Skin of body (tissue), 2 donors: Measurements from ENCODE around the gene AP5B1. TPM values are rescaled to one million over a fixed set of nuclear protein-coding genes. Genes with fewer than 3 reads are reported as not detected.
A peak's percentile ranks its signal among the peaks of the same experiment; 100 is the strongest.

Experiments
- DNase-seq: peaks from one replicate; lab custom pipeline; 2025; lab: John Stamatoyannopoulos, UW
- total RNA-seq: library from RNA; depleted of rRNA; stranded (reverse); fragments of >200 nt; gene quantifications from one replicate; pipeline ENCODE4 v1.2.3, GENCODE V29; 2014

The AP5B1 gene
- total RNA-seq, 1 donor from 2014 or later = 6.9 TPM

DNA sequence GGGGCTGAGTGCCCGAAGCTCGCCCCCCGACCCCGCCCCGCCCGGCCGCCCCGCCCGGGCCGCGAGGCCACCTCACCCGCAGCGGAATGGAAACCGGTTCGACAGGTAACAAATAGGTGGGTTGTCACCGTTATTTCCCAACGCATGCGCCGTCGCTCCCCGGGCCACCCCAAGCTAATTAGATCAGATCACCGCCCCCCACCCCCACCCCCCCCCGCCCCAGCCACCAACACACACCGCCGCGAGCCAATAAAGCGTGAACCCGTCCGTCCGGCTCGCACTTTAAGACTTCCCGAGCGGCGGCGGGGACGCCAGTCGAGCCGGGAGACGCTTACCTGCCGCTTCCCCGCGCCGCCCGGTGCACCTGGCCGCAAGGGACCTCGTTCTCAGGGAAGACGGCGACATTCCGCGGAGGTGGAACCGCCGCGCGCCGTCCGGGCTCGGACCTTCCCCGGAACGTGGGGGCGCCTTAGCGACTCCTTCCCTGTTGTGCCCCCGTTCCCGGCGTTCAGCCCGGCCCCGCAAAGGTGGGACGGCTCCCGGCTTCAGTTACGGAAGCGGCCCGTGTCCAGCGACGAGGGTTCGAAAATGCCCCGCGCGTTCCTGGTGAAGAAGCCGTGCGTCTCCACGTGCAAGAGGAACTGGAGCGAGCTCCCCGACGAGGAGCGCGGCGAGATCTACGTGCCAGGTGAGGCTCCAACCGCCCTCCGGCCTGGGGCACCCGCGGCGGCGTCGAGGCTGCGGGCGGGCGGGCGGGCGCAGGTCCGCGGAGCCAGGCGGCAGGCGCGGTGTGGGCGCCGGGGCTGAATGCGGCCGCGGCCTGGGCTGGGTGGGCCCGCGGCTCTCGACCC is 6.2 kb upstream of the AP5B1 start, which contains the start of gene OVOL1:
TSS of gene OVOL1 (plus strand) at position 278 of the 851 bp plus-strand sequence. CDS start at position 589, 311 bp downstream.
- DNase-seq = no peak

DNA sequence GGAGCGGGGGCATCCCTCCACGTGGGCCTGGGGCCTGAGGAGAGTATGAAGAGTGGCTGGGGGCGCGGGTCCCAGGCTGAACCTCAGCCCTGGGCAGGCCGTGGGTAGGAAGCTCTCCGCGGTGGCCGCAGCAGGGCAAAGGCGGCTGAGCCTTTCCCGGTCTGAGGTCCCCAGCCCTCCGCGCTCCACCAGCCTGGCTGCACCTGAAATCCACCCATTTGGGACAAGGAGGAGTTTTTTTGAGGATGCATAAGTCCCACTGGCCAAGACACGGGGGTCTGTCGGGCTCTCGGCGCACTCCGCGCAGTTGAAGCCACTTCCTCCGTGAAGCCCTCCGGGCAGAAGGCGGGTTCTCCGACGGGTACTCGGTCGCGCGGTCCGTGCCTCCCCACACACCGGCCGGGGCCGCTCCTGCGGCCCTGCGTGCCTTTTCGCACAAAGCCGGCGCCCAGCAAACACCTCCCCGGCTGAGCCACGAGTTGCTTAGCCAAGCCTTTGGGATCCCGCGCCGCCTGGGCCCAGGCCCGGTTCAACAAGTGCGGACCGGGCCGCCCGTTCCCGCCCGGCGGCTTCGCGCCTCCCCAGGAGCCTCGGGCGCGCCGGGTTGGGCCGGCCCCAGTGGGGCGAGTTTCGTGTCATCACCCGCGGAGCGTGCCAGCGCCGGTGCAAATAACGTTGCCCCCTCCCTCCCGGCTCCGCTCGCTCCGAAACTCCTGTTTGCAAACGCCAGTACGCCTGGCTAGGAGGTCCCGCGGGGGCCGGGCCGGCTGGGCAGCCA is 5.4 kb upstream of the AP5B1 start:
- DNase-seq = no peak

DNA sequence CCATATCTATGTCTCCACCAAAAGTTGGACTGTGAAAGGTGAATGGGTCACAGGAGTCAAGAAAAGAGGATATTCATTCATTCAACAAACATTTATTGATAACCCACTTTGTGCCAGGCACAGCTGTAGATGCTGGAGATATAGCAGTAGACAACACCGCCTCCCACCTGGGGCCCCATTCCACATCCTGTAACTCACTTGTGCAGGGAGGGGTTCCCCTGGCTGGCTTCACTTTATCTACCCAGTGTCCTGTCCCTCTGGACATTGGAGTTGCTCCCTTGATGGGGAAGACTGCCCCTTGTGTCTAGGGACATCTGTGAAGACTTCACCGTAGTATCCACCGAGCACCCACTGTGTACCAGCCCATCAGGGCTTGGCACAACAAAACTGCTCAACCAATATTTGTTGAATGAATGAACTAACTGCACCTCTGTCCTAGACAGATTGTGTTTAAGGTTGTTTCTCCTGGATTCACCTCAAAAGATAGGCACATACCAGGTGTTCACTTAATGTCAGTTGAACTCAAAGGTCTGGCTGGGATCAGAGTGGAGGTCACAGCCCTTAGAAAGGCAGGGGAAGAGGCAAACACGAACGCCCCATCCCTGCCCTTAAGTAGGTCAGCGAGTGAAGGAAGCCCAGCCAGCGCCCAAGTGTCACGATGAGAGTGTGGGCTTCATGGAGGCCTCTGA is 4.7 kb upstream of the AP5B1 start:
- no peak for DNase-seq

DNA sequence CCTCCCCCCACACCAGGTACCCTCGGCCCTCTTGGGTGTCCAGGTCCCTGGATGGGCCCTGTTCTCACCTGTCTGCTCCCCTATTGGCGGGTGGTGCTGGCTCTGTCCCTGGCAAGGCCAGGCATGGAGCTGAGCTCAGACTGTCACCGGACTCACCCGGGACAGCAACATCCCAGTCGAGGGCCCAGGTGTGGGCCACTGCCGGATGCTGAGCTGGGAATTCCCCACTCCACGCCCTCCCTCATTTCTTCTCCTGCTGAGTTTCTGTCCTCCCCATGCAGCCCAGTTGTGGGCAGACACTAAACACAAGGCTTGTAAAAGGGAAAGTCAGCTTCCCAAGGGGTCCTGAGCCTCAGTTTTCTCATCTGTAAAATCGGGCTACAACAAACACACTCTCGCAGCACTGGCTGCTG is 2.0 kb upstream of the AP5B1 start:
- DNase-seq = no peak

DNA sequence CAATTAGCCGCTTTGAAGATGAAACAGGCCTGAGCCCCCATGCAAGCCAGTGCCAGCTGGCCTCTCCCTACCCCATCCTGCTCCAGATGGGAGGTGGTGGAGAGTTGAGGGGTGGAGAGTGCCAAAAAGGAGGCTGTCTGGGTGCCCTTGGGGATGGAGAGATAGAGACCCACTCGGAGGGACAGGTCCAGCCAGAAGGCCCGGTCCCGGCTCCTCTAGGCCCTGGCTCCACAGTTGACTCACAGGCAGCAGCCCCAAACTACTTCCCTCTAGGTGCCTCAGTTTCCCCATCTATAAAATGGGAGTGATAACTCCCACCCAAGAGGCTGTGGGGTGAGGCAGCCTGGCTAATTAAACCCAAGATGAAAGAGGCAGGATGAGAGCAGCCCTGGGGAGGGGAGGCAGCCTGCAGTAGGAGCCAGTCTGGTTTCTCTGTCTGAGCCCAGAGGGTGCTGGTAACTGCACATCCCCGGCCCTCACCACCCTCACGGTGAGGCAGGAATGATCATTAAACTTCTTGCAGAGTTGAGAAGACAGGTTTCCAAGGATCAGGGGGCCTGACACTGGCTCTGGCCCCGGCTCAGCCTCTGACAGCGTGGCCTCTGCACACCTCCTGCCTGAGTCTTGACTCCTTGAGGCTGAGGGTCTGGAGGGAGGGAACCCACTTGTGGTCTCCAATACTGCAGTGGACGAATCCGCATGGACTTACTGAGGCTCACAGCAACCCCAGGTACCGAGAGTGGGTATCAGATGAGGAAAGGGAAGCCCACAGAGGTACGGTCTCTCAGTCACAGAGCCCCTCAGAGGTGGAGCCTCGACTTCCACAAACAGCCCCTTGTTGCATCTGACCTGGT is 1.4 kb upstream of the AP5B1 start:
- DNase-seq = no peak

DNA sequence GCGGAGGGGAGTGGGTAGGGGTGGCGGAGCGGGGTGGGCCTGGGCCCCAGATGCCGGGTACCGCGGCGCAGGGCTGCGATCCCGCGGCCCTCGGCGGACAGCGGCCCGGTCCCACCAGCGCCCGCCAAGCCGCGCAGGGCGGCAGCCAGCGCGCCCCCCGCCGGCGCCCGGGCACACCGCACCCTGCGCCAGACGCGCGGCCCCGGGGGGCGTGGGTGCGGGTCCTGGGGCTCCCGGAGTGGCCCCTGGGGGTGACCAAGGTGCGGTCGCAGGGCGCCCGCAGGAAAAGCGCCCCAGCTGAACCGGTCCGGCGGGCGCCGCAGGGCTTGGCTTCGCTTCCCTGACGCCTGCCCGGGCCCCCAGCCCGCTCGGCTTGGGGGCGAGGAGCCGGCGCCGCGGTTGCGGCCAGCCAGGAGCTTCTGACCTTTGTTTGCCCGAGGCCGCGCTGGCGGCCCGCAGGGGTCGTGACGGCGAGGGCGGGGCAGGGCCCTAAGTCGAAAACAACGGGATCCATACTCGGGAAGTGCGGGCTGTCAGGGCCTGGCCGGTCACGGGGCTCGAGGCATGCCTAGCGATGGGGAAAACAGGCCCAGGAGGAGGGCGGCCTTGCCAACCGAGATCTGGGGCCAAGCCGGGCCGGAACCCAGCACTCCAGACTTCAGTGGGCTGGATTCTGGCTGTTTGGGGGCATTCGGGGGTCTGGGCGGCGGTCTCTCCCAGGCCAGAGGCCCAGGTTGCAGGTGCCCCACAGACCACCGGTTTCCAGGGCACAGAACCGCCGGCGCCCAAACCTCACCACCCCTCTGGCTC is 581 bp upstream of the AP5B1 start:
- no peak for DNase-seq

DNA sequence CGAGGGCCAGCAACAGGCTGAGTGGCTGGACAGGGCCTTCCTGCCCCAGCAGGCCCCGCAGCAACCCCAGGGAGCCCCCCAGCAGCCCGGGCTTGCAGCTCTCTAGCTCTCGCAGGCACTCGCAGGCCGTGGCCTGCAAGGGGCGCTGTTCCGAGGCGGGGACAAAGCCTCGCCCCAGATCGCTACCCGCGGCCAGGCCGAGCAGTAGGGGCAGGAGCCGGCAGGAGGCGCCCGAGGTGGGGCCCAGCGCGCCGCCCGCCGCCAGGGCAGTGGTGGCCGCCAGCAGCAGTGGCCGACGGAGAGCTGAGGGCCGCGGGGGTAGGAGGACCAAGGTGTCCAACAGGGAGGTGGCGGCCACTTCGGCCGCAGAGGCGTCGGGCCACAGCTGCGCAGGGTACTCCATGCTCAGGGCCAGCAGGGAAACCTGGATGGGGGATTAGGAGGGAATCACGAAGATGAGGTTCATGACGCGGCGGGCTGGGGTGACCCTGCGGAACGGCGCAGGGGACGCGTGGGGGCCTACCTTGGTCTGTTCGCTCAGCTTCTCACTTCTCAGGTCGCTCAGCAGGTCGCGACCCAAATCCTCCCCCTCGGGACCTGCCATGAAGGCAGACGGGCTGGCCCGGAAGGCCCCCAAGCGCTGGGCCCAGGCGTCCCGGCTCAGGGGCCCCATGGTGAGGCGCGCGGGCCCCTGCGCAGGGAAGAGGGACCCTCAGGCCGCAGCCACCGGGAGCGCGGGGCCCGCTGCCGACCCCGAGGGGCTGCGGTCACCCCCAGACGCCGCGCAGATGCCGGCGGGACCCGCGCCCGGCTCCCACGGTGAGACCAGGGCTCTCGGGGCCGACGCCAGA is 632 bp downstream of the AP5B1 start:
- DNase-seq = peak; percentile 19

DNA sequence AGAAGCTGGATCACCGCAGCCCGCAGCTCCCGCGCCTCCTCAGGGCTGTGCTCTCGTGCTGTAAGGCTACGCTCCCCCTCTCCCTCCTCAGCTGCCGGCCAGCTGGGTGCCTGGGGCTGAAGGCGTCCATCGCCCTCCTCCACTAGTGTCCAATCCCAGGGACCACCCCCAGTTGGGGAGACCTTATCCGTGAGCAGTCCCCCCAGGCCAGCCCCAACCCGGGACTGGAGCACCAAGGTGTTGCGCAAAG is 1.2 kb downstream of the AP5B1 start:
- DNase-seq = no peak

DNA sequence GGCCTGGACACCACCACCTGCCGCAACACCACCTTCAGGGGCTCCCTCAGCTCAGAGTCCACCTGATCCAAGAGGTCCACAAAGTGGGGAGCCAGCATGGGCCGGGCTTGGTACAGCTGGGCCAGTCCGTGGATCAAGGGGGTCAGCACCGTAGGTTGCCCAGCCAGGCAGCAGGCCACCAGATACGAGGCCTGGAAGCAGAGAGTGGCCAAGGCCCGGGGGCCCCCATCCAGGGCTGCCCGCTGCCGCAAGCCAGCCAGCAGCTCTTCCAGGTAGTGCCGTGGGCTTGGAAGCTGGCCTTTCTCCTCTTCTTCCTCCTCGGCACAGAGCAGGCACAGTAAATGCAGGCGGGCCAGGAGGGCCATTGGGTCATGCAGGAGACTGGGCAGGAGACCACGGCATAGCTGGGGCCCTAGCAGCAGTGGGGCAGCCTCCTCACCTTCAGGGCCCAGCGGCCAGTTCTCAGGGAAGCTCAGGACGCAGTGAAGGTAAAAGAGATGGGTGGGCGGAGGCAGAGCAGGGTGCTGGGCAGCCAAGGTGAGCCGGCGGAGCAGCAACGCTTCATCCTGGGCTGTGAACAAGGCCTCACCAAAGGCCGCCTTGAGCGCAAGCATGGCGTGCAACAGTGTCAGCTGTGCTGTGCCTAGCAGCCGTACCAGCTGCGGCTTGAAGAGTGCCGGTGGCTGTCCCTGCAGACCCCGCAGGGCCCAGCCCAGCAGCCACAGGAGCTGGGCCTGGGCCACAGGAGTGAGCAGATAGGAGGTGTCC is 1.7 kb downstream of the AP5B1 start:
- DNase-seq = no peak

DNA sequence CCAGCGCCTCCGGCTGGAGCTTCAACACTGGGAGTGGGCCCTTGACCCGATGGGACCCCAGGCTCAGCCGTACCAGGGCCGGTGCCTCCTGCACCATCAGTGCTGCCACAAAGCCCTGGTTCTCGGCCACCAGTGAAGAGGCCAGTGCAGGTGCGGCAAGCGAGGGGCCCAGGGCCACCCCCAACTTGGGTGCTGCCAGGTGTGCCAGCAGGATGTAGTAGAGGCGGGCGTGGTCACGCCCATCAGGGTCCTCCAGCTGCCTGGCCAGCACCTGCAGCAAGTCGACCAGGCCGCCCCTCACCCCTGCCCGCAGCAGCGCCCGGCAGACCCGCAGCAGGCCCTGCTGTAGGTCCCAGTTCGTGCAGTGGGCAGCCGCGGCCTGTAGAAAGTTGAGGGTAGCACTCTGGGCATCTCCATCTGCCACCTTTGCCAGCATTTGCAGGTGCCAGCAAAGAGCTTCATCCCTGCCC is 2.3 kb downstream of the AP5B1 start:
- DNase-seq = no peak

DNA sequence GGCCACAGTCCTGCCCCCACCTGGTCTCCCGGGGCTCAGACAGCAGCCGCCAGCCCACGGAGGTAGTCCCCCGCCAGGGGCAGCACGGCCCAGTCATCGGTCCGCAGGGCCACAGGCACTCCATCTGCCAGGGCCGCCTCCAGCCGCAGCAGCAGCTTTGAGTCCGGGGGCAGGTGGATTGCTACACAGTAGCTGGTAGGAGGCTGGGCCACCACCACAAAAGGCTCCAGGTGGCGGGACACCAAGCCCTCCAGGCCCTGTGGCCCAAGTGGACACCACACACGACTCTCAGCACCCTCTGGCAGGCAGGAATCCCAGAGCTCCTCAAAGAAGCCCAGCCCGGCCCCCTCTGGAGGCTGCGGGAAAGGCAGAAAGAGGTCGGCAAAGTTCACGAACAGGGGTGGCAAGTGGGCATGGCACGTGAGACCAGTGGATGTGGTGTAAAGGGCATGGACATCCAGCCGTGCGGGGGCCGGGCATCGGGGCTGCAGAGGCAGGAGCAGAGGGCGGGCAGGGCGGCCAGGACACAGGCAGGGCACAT is 2.9 kb downstream of the AP5B1 start:
- DNase-seq = no peak

DNA sequence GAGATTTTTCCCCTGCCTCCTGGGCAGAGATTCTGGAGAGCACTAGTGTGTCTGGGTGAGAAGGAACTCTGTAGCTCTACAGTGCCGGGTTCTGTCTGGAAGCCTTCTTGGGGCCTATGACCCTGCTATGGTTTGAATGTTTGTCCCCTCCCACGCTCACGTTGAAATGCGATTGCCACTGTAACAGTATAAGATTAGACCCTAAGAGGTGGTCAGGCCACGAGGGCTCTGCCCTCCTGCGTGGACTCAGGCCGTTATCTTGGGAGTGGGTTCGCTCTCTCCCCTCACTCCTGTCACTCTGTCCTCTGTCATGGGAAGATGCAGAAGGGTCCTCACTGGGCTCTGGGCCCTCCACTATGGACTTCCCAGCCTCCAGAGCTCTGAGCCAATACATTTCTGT is 3.5 kb downstream of the AP5B1 start:
- DNase-seq = no peak

DNA sequence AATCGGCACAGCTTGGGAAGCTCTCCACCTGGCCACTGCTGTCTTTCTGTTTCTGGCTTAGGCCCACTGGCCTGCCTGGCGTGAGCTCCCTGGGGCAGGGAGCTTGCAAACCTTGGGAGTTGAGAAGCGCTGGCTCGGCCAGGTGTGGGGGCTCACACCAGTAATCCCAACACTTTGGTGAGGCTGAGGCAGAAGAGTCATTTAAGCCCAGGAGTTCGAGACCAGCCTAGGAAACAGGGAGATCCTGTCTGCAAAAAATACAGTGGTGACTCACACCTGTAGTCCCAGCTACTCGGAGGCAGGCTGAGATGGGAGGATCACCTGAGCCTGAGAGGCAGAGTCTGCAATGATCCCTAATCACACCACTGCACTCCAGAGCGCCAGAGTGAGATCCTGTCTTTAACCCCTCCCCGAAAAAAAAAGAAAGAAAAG is 4.0 kb downstream of the AP5B1 start:
- DNase-seq = no peak

DNA sequence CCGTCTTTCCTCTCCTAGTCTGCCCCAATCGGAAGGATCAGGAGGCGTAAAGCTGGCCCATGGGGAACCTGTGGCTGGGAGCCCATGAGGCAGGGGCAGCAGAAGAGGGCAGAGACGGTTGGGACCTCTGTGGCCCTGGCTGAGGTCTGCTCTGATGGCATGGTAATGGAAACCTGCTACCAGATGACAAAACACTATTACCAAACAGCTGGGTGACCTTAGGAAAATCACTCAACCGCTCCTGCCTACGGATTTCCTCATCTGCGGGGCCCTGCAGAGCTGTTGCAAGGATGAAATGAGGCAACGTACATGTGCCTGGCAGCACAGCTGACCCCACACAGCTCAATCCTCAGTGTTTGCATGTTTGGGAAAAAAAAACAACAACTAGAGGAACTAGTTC is 4.6 kb downstream of the AP5B1 start:
- no peak for DNase-seq

DNA sequence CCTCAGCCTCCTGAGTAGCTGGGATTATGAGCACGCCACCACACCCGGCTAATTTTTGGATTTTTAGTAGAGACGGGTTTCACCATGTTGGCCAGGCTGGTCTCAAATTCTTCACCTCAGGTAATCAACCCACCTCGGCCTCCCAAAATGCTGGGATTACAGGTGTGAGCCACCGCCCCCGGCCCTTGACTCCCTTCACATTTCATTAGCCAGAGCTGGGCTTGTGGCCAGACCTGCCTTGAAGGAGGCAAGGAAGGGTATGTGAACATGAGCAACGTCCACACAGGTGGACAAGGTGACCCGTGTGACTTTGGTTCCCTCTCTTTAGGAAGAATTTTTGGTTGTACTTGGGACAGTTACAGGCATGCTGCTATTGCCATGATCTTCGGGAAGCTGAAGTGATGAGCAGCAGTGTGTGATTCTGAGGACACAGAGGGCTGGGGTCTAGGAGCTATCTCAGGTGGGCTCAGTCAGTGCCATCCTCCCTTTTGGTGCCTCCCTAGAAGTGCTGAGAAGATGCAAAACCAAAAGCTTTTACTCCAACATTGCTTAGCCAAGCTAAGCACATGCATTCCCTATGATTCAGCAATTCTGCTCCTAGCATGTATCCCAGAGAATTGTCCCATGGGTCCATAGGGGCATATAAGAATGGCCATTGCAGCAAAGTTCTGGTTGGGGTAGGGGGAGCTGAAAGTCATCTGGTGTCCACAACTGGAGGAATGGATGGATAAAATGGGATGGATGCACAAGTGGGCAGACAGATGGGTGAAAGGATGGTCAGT is 6.1 kb downstream of the AP5B1 start:
- no peak for DNase-seq

DNA sequence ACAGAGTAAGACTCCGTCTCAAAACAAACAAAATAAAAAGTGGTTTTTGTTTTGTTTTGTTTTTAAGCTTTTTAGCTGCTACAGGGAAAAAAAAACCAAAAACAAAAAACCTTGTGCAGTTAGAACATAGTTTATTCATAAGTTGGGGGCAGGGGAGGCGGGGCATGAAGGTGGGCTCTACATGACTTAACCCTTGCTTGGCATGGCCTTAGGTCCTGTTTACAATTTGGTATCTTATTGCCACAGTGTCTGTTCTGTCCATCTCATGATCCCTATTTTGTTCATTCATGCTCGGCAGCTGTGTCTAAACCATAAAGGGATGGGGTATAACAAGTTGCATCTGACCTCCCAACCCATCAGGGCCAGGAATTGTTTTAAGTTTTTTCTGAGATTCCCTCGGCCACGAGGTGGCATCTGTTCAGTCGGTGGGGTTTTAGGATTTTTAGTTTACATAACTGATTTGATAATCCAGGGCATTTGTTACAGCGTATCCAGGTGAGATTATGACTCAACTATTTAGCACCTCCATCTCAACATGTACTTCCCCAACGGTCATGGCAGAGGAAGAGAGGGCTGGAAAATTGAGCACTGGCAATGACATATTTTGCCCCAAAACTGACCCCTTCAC is 6.9 kb downstream of the AP5B1 start:
- no peak for DNase-seq

DNA sequence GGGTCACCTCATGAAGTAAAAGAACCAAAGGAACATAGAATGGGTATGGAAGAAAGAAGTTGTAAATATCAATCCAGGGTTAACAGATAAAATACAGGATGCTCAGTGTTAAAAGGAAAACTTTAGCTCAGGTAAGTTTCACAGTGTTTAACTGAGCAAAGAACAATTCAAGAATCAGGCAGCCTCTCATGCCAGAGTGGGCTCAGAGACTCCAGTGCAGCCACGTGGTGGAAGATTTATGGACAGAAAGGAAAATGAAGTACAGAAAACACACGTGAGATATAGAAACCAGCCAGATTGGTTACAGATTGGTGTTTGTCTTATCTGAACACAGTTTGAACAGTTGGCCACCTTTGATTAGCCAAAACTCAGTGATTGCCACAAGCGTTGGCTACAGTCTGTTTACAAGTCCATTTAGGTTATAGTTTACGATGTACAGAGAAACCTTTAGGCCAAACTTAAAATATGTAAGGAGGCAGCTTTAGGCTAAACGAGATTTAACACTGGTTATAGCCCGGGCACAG is 9.1 kb downstream of the AP5B1 start:
- no peak for DNase-seq
